HG02973 (cell line): Measurements from ENCODE around the gene SAC3D1.
"Not testable (repeated sequence)": the region's sequence is repeated elsewhere in the genome, so short reads cannot be mapped to it uniquely, and the experiment has no call there.

Experiments
- ATAC-seq: cut with Tn5 transposase; IDR thresholded peaks from one replicate; pipeline ENCODE4 v1.9.1; 2021; ENCODE audit warnings: moderate library complexity; ENCODE audit not compliant: unreplicated experiment

Gene SAC3D1

GRCh38 chr11:65040847-65041622 lies at the start of gene SAC3D1:
SAC3D1 (plus strand) TSS chr11:65041210; CDS start chr11:65041293, 83 bp downstream.
- peak; percentile 86 for ATAC-seq

GRCh38 chr11:64994318-64994717 lies 46.7 kb upstream of the SAC3D1 start:
- ATAC-seq: no peak

GRCh38 chr11:64996327-64996709 lies 44.7 kb upstream of the SAC3D1 start:
- ATAC-seq: no peak

GRCh38 chr11:64996710-64997380 lies 44.2 kb upstream of the SAC3D1 start, which contains the start of gene BATF2:
BATF2 (minus strand) TSS chr11:64996971; CDS start chr11:64996914, 57 bp downstream.
- no peak for ATAC-seq

GRCh38 chr11:64998141-64998540 lies 42.9 kb upstream of the SAC3D1 start:
- no peak for ATAC-seq

GRCh38 chr11:64998690-64999431 lies 42.1 kb upstream of the SAC3D1 start:
- ATAC-seq: no peak

- no peak for ATAC-seq
Observed at GRCh38 chr11:64999478-64999877, 41.5 kb upstream of the SAC3D1 start.

GRCh38 chr11:65002706-65003105 lies 38.3 kb upstream of the SAC3D1 start:
- no peak for ATAC-seq

- ATAC-seq: no peak
Observed at GRCh38 chr11:65003282-65003681, 37.7 kb upstream of the SAC3D1 start.

GRCh38 chr11:65003968-65004367 lies 37.0 kb upstream of the SAC3D1 start:
- ATAC-seq: not testable (repeated sequence)

GRCh38 chr11:65008016-65008415 lies 33.0 kb upstream of the SAC3D1 start:
- ATAC-seq: no peak

- no peak for ATAC-seq
Observed at GRCh38 chr11:65008873-65009272, 32.1 kb upstream of the SAC3D1 start.

GRCh38 chr11:65013130-65013887 lies 27.7 kb upstream of the SAC3D1 start:
- ATAC-seq: peak; percentile 70

GRCh38 chr11:65013888-65014725 lies 26.9 kb upstream of the SAC3D1 start, which contains the start of gene ARL2:
ARL2 (plus strand) TSS chr11:65014160; CDS start chr11:65014208, 48 bp downstream.
- peak; percentile 60 for ATAC-seq

- no peak for ATAC-seq
Observed at GRCh38 chr11:65014726-65015227, 26.2 kb upstream of the SAC3D1 start.

- no peak for ATAC-seq
Observed at GRCh38 chr11:65016705-65017104, 24.3 kb upstream of the SAC3D1 start.

- no peak for ATAC-seq
Observed at GRCh38 chr11:65017937-65018336, 23.1 kb upstream of the SAC3D1 start.

GRCh38 chr11:65019824-65020223 lies 21.2 kb upstream of the SAC3D1 start:
- ATAC-seq: no peak

GRCh38 chr11:65021003-65021402 lies 20.0 kb upstream of the SAC3D1 start:
- no peak for ATAC-seq

- no peak for ATAC-seq
Observed at GRCh38 chr11:65021509-65021908, 19.5 kb upstream of the SAC3D1 start.
